NK-92 (cell line): ENCODE measurements around the gene ASIC4.

Source experiments
- DNase-seq: peaks from one replicate; lab custom pipeline; 2025; ENCODE audit not compliant: unreplicated experiment; lab: John Stamatoyannopoulos, UW

The ASIC4 gene

GRCh38 chr2:219548990-219549389 lies 34.7 kb downstream of the ASIC4 start:
- no peak for DNase-seq

GRCh38 chr2:219549619-219550018 lies 35.3 kb downstream of the ASIC4 start:
- DNase-seq, result no peak

- no peak for DNase-seq
These were observed 37.4 kb downstream of the ASIC4 start for GRCh38 chr2:219551441-219552381.

- no peak for DNase-seq
These were observed 38.3 kb downstream of the ASIC4 start for GRCh38 chr2:219552382-219553167.

- DNase-seq, result no peak
These were observed 38.8 kb downstream of the ASIC4 start for GRCh38 chr2:219553168-219553417.

GRCh38 chr2:219553463-219553963 lies 39.2 kb downstream of the ASIC4 start:
- no peak for DNase-seq

GRCh38 chr2:219554350-219554749 lies 40.1 kb downstream of the ASIC4 start:
- DNase-seq, result no peak

- no peak for DNase-seq
These were observed 41.7 kb downstream of the ASIC4 start for GRCh38 chr2:219555956-219556355.

GRCh38 chr2:219556413-219556812 lies 42.1 kb downstream of the ASIC4 start:
- no peak for DNase-seq

- no peak for DNase-seq
These were observed 43.0 kb downstream of the ASIC4 start for GRCh38 chr2:219557320-219557719.

GRCh38 chr2:219557791-219558785 lies 43.8 kb downstream of the ASIC4 start:
- DNase-seq, result no peak

- no peak for DNase-seq
These were observed 45.1 kb downstream of the ASIC4 start for GRCh38 chr2:219559156-219559915.

- no peak for DNase-seq
These were observed 46.0 kb downstream of the ASIC4 start for GRCh38 chr2:219560037-219560892.

GRCh38 chr2:219560893-219561178 lies 46.6 kb downstream of the ASIC4 start:
- DNase-seq, result no peak

GRCh38 chr2:219561179-219562048 lies 47.1 kb downstream of the ASIC4 start:
- DNase-seq, result no peak

- DNase-seq, result no peak
These were observed 48.1 kb downstream of the ASIC4 start for GRCh38 chr2:219562049-219563020.

GRCh38 chr2:219563271-219563928 lies 49.1 kb downstream of the ASIC4 start:
- no peak for DNase-seq
